C4-2B (cell line): ENCODE data around the gene GALNT3.

Experiments used
- H3K27ac ChIP-seq: fragments of 450-650 bp; 2 replicates; pipeline ENCODE4 v1.5.1; 2017
- CTCF ChIP-seq: fragments of 450-650 bp; conservative IDR thresholded peaks from 2 replicates; pipeline ENCODE4 v1.5.1; 2017; ENCODE audit warnings: mild to moderate bottlenecking
- ZFX ChIP-seq: fragments of 450-650 bp; IDR thresholded peaks from 2 replicates; pipeline ENCODE4 v1.6.1; 2017

GALNT3 gene

DNA sequence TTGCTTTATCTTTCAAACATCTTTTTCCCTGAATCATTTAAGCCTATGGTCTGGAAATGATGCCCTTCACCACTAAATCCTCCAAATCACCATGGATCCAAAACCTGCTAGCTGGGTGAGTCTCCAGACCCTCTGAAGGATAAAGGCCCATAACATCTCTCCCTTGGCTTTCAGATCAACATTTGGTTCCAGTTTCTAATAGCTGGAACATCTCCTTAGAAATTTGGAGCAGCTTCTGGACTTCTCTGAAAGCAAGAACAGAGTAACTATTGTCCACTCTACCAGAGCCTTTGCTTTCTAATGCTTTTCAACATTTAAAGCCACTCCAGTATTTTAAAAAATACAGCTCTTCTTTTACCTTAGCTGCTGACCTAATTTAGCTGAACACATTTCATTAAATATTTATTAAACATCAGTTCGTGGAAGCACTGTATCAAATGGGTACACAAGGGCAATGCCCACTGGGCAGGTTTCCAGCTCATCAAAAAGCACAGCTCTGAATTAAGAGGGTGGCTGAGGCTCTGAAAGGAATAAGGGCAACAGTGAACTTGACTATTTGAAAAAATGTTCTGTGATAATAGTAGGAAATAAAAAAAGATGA, 75.3 kb downstream of the GALNT3 start:
- no peak for TF ChIP-seq ZFX
- no peak for TF ChIP-seq CTCF
- no peak overlapping the region for H3K27ac ChIP-seq

DNA sequence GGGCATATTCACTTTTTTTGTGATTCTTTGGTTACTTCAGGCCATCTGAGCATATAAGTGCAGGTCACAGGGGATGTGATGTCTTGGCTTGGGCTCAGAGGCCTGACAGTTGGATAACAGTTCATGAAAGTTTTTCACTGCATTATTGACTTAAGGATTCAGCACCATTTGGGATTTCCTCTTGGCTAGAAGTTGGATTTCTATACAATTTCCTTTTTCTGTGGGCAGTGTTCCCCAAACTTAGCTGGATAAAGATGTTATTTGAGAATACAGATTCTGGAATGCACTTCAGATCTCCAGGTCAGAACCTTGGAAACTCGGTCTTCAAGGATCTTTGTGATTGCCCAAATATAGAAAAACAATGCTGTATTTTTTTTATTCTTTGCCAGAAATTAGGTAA, 78.0 kb downstream of the GALNT3 start:
- TF ChIP-seq CTCF (no peak), ZFX (no peak)
- no peak overlapping the region for H3K27ac ChIP-seq

GRCh38 chr2:165706960-165707487, 87.0 kb downstream of the GALNT3 start:
- no peak overlapping the region for H3K27ac ChIP-seq
- TF ChIP-seq ZFX (no peak), CTCF (no peak)

DNA sequence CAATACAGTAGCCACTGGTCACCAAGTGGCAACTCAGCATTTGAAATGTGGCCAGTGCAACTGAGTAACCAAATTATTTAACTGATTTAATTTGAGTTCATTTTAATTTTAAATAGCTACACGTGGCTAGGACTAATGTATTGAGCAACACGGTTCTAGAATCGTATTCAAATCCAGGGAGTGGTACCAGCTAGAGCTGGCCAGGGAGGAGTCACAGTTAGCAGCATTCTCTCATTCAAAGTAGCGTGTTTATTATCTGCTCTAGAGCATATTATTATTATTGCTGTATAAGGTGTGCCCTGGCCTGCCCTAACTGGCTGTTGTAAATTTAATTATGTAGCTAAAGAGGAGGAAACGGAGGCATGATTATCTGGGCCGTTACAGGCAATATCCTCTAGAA, 92.9 kb downstream of the GALNT3 start:
- TF ChIP-seq CTCF = no peak
- TF ChIP-seq ZFX = no peak
- H3K27ac ChIP-seq = no peak overlapping the region

- H3K27ac ChIP-seq = no peak overlapping the region
- TF ChIP-seq ZFX (no peak), CTCF (no peak)
Observed at GRCh38 chr2:165700531-165700930, 93.5 kb downstream of the GALNT3 start.

GRCh38 chr2:165699946-165700345, 94.1 kb downstream of the GALNT3 start:
- TF ChIP-seq ZFX = no peak
- TF ChIP-seq CTCF = no peak
- H3K27ac ChIP-seq = no peak overlapping the region

- no peak overlapping the region for H3K27ac ChIP-seq
Observed at GRCh38 chr2:165698444-165698884, 95.6 kb downstream of the GALNT3 start.

More at GRCh38 chr2:165698444-165698884, 95.6 kb downstream of the GALNT3 start:
- TF ChIP-seq CTCF (peak; percentile 52), ZFX (no peak)
